Fibroblast of lung (primary cell): Measurements from ENCODE around the gene MISP. TPM values are rescaled to one million over a fixed set of nuclear protein-coding genes. Genes with fewer than 3 reads are reported as not detected.

Experiments used
- DNase-seq, 2 donors: peaks; one replicate each; pipeline versions ENCODE4 v3.0.0 to v3.0.0-alpha.2; 2010; ENCODE audit warnings: low read depth in 2 of 2
- H2AFZ ChIP-seq: 2 replicates; pipeline ENCODE4 v1.5.1; 2012; ENCODE audit warnings: low read length, control low read depth, inconsistent platforms
- H3K27ac ChIP-seq: 2 replicates; pipeline ENCODE4 v1.5.1; 2011; ENCODE audit warnings: low read length, control low read depth; ENCODE audit not compliant: insufficient read depth
- H3K27me3 ChIP-seq: 2 replicates; pipeline ENCODE4 v1.5.1; 2011; ENCODE audit warnings: mild to moderate bottlenecking, low read length; ENCODE audit not compliant: control insufficient read depth, insufficient read depth
- H3K36me3 ChIP-seq: 2 replicates; pipeline ENCODE4 v1.5.1; 2011; ENCODE audit warnings: low read length; ENCODE audit not compliant: control insufficient read depth, insufficient read depth
- H3K4me1 ChIP-seq: 2 replicates; pipeline ENCODE4 v1.5.1; 2011; ENCODE audit warnings: low read length; ENCODE audit not compliant: control insufficient read depth, insufficient read depth; ENCODE audit errors: extremely low read depth
- H3K4me2 ChIP-seq: 2 replicates; pipeline ENCODE4 v1.5.1; 2011; ENCODE audit warnings: low read length, control low read depth; ENCODE audit not compliant: insufficient read depth; ENCODE audit errors: extremely low read depth
- H3K4me3 ChIP-seq, 4 experiments: fragments of 200-600 bp in 1 of 4; sonication (generic) in 1 of 4; replicated peaks in 1 of 4; 2 replicates each; pipeline ENCODE4 v1.5.1; 2011 to 2016; ENCODE audit warnings: low read length in 4 of 4, low read depth in 3 of 4, mild to moderate bottlenecking in 3 of 4, control low read depth in 2 of 4, inconsistent platforms in 1 of 4, mixed read lengths in 1 of 4; ENCODE audit not compliant: insufficient read depth in 1 of 4; ENCODE audit errors: control extremely low read depth in 1 of 4
- H3K79me2 ChIP-seq: 2 replicates; pipeline ENCODE4 v1.5.1; 2012; ENCODE audit warnings: mild to moderate bottlenecking, low read length, inconsistent platforms; ENCODE audit not compliant: control insufficient read depth, insufficient read depth
- H3K9ac ChIP-seq: 2 replicates; pipeline ENCODE4 v1.5.1; 2011; ENCODE audit warnings: mild to moderate bottlenecking, low read length, control low read depth; ENCODE audit not compliant: insufficient read depth
- H3K9me3 ChIP-seq: 2 replicates; pipeline ENCODE4 v1.5.1; 2012; ENCODE audit warnings: low read depth, low read length; ENCODE audit not compliant: control insufficient read depth, insufficient read depth
- H4K20me1 ChIP-seq: 2 replicates; pipeline ENCODE4 v1.5.1; 2011; ENCODE audit warnings: low read length; ENCODE audit not compliant: control insufficient read depth, insufficient read depth; ENCODE audit errors: extremely low read depth
- CTCF ChIP-seq, 2 donors: IDR thresholded peaks in 1 of 2; conservative IDR thresholded peaks in 1 of 2; 1 replicate in 1 of 2; 2 replicates in 1 of 2; pipeline ENCODE4 v1.5.1; 2011 to 2012; ENCODE audit warnings: low read length in 2 of 2, control low read depth in 1 of 2, inconsistent platforms in 1 of 2, low read depth in 1 of 2, mild to moderate bottlenecking in 1 of 2
- EZH2 ChIP-seq: IDR thresholded peaks from 2 replicates; pipeline ENCODE4 v1.5.1; 2012; ENCODE audit warnings: low read length, control low read depth, mild to moderate bottlenecking; ENCODE audit errors: missing control alignments
- polyA plus RNA-seq, 2 donors: library from polyadenylated mRNA; depleted of rRNA in 1 of 2; stranded (reverse) in 1 of 2; unstranded in 1 of 2; fragments of >200 nt; gene quantifications; 2 replicates each; pipeline ENCODE4 v1.2.1, GENCODE V29; 2011 to 2012; ENCODE audit warnings: missing spikeins in 1 of 2
- total RNA-seq: library from RNA; depleted of rRNA; stranded (reverse); fragments of >200 nt; gene quantifications from 2 replicates; pipeline ENCODE4 v1.2.1, GENCODE V29; 2014

MISP gene
- total and polyA plus RNA-seq, 2 donors (not counting 1 experiment from before 2014, with no cell fraction given), result not detected

- H3K36me3 ChIP-seq, result no peaks in the 10 kb centered on the region
- no peak overlapping the region for H3K9ac ChIP-seq
- no peaks in the 10 kb centered on the region for H4K20me1 ChIP-seq
- no peak overlapping the region for H2AFZ ChIP-seq
- H3K27ac ChIP-seq, result no peak overlapping the region
- no peaks in the 10 kb centered on the region for H3K27me3 ChIP-seq
- H3K9me3 ChIP-seq, result no peaks in the 10 kb centered on the region
- H3K4me2 ChIP-seq, result no peak overlapping the region
- peaks cover 8% of the 10 kb centered on the region for H3K4me1 ChIP-seq
- no peak for DNase-seq
- no peak for TF ChIP-seq EZH2
- TF ChIP-seq CTCF (conservative IDR thresholded peaks at IDR 0.05 in 1 of 2, IDR thresholded peaks at IDR 0.05 in 1 of 2; ENCODE audit: low read depth in 1 of 2, low read length in 2 of 2), result no peak
- no peak overlapping the region for H3K4me3 ChIP-seq
- H3K79me2 ChIP-seq, result no peaks in the 10 kb centered on the region
These were observed 40.2 kb downstream of the MISP start for GRCh38 chr19:791007-791566.

- no peak for DNase-seq
- H3K27me3 ChIP-seq, result no peaks in the 10 kb centered on the region
- no peak overlapping the region for H2AFZ ChIP-seq
- no peaks in the 10 kb centered on the region for H3K36me3 ChIP-seq
- H3K4me3 ChIP-seq, result no peak overlapping the region
- TF ChIP-seq CTCF (conservative IDR thresholded peaks at IDR 0.05 in 1 of 2, IDR thresholded peaks at IDR 0.05 in 1 of 2; ENCODE audit: low read depth in 1 of 2, low read length in 2 of 2) (no peak), EZH2 (no peak)
- no peaks in the 10 kb centered on the region for H3K9me3 ChIP-seq
- no peaks in the 10 kb centered on the region for H3K79me2 ChIP-seq
- peaks cover 10% of the 10 kb centered on the region for H3K4me1 ChIP-seq
- H3K4me2 ChIP-seq, result no peak overlapping the region
- H3K9ac ChIP-seq, result no peak overlapping the region
- H3K27ac ChIP-seq, result no peak overlapping the region
- H4K20me1 ChIP-seq, result no peaks in the 10 kb centered on the region
These were observed 40.8 kb downstream of the MISP start for GRCh38 chr19:791567-792305.

GRCh38 chr19:792306-792885 lies 41.5 kb downstream of the MISP start:
- Histone ChIP-seq H3K9me3 (no peaks in the 10 kb centered on the region), H3K4me1 (peaks cover 10% of the 10 kb centered on the region)

More at GRCh38 chr19:792306-792885, 41.5 kb downstream of the MISP start:
- H4K20me1 ChIP-seq, result no peaks in the 10 kb centered on the region
- no peak overlapping the region for H3K4me3 ChIP-seq
- no peak overlapping the region for H3K4me2 ChIP-seq
- no peaks in the 10 kb centered on the region for H3K36me3 ChIP-seq
- H3K27ac ChIP-seq, result no peak overlapping the region
- DNase-seq, result no peak
- no peak for TF ChIP-seq EZH2
- no peak for TF ChIP-seq CTCF (conservative IDR thresholded peaks at IDR 0.05 in 1 of 2, IDR thresholded peaks at IDR 0.05 in 1 of 2; ENCODE audit: low read depth in 1 of 2, low read length in 2 of 2)
- H3K9ac ChIP-seq, result no peak overlapping the region
- no peak overlapping the region for H2AFZ ChIP-seq
- H3K79me2 ChIP-seq, result no peaks in the 10 kb centered on the region
- no peaks in the 10 kb centered on the region for H3K27me3 ChIP-seq
